ENCODE data around the gene KIF18B.

The KIF18B gene

DNA sequence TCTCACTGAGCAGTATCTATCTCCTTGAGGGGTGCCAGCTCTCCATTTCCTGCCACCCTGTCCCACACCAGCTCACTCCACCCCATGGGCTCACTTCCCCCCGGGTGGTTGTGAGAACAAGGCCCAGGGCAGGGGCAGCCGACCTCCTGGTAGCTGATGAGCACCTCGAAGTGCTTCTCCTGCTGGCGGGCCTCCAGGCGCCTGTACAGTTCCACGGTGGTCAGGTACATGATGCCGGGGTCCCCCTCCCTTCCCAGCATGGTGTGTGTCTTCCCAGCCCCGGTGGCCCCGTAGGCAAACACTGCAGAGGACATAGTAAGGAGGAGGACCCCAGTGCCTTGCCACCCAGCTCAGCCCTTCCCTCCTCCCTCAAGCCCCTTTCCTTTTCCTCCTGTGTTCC lies 12.5 kb downstream of the KIF18B start:
- no peak for DNase-seq (ENCODE audit: low read depth)

DNA sequence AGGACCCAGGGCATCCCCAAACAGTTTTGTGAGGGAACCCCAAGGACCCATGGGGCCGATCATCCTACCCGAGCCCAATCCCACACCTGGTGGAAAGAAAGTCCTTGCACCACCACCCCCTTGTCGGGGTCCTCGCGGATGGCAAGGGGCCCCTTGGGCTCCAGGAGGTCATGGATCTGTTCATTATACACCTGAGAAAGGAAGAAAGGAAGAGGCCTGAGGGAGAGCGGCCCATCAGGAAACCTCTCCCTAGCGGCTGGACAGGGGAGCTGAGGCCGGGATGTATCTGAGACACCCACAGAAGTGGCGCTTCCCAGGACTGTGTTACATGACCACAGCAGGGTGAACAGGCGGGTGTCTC lies 12.8 kb downstream of the KIF18B start:
- DNase-seq (ENCODE audit: low read depth): no peak

DNA sequence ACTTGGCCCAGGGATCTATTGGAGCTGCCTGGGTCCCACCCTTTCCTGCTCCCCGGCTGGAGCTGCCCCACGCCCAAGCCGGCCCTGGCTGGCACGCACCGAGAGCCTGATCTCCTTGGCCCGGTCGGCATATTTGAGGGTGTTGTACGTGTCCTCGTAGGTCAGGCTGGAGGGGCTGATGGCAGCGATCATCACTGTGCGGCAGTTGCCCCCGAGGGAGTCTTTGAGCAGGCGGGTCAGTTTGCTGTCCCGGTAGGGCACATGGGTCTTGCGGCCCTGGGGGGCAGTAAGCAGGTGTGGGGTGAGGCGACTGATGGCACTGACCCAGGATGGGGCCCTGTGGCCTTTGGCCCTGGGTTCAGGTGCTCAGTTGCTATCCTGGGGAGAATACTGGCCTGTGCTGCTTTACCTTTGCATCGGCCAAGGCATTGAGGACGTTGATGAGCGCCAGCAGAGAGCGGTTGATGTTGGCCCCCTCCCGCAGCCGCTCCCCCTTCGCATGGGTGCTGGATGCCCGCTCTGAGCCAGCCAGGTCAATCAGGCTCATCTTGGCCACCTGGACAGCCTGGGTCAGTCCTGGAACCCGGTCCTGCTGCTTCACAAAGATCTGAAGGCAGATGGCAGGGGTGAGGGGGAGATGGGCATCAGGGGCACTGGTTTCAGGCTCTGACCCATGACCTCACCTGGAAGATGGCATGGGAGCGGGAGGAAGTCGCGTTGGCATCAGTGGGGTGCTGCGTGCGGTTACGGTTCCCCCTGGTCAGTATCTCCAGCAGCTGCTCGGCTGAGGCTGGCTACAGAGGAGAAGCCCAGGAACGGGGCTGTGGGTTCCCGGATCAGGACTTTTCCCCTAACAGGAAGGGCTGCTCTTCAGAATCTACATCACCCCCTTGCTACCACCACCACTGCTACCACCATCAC lies 13.5 kb downstream of the KIF18B start:
- no peak for DNase-seq (ENCODE audit: low read depth)

DNA sequence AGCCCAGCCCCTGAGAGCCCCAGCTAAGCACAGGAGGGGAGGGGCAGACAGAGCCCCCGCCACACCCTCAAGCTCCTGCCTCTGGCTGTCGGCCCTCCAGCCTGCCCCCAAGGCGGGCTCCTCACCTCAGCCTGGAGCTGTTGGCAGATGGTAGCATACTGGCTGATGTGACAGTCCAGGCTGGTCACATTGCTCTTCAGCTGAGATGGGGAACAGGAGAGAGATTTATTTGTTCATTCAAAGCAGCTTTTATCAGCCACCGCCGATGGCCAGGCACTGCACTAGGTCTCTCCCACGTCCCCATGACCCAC lies 14.8 kb downstream of the KIF18B start:
- no peak for DNase-seq (ENCODE audit: low read depth)

DNA sequence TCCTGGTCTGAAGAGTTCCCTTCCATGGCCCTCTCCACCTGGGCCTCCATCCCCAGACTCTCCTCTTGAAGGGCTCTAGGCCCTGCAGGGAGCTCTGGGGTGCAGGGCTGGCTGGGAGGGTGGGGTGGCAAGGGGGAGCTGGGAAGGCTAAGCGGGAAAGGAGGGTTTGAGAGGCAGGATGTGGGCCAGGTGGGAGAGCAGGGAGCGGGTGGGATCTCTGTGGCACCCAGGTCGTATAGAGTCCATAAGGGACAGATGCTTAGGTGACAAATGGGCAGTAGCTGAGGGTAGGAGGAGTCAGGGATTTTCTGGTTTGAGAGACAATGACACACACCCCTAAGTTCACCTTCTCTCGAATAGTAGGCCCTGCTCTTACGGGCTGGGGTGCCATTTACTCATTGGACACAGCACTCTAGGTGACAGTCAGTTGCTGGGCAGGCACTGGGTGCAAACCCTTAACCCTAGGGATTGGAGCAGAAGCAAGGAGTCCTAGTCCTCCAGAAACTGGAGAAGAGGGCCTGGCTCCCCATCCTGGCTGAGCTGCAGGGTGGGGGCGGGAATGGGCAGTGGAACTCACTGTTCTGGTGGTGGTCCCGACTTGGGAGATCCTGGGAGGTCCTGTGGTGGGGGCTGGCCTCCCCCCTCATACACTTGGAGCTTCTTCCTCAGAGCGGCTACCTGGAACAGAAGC lies 15.3 kb downstream of the KIF18B start:
- DNase-seq (ENCODE audit: low read depth): no peak

DNA sequence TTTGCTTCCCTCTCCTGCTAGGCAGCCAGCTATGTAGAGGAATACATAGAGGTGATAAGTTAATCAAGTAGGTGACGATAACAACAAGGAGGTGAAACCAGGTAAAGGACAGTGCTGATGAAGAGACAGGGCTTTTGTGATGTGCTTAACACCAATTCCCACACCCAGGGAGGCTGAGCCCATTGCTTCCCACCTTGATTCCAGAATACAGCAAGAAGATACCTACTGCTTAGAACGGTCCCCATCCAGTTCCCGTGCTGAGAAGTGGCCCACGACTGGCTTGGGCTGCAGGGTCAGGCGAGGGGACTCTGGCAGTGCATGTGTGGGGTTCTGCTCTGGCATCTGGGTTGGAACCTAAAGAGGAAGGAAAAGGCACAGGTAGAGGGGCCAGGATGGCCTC lies 16.2 kb downstream of the KIF18B start:
- DNase-seq (ENCODE audit: low read depth): no peak

DNA sequence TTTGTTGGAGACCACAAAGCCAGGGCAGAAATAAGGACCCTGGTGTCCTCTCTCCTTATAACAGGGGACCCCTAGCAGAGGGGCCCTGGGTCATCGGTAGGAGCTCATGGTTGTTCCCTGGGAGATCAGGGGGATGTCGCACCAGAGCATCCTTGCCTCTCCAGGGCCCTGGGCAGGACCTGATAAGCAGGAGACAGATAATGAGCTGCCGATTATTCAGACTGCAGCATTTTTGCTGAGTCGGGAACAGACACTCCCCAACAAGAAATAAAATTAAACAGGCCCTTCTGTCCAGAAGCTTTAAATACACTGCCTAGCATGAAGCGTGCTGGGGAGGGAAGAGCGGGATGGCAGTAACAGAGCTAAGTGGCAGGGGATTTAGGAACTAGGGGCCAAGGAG lies 16.9 kb downstream of the KIF18B start:
- no peak for DNase-seq (ENCODE audit: low read depth)

DNA sequence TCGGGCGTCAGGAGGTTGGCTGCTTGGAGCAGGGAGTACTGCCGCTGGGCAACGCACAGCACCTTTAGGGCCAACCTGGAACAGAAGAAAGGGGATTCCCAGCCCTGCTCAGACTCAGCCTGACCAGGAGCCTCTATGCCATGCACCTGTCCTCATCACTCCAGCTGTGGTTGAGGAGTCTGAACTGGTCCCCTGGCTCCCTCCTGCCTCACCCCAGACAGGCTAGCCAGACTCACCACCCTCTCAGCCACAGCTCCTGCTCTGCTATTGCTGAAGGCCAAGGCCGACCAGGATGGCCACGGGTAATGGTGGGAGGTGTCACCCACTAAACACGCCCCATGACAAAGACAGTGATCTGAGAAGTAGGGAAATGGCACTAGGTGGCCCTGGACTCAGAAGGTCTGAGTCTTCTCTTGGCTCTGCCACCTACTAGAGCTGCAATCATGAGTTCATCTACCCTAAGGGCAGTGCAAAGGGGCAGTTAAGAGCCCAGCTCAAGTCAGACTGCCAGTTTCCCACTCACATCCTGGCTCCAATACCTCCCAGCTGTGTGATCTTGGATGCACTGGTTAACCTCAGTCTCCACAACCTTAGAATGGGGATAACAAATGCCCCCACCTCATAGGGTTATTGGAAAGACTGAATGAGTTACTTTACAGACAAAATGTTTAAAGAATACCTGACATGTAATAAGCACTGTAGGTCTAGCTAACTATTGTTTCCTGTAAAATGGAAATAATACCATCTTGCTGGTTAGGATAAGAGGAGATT lies 18.4 kb downstream of the KIF18B start:
- DNase-seq (ENCODE audit: low read depth): no peak

DNA sequence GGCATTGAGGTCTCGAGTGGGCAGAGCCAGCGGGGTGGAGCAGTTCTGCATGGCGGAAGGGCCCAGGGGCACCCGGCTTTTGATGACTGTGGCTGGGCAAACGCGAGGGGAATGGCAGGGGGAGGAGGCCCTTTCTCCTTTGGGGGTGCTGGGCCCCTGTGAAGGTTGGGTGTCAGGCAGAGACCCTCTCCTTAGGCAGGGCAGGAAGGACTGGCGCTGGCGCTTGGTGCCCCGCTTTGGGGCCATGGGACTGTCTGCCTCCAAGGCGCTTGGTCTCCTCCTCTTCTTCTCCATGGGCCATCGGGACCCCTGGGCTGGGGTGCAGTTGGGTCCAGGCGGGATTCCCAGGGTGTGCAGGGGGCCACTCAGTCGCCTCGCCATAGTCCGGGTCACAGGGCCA lies 19.4 kb downstream of the KIF18B start:
- DNase-seq (ENCODE audit: low read depth): no peak

DNA sequence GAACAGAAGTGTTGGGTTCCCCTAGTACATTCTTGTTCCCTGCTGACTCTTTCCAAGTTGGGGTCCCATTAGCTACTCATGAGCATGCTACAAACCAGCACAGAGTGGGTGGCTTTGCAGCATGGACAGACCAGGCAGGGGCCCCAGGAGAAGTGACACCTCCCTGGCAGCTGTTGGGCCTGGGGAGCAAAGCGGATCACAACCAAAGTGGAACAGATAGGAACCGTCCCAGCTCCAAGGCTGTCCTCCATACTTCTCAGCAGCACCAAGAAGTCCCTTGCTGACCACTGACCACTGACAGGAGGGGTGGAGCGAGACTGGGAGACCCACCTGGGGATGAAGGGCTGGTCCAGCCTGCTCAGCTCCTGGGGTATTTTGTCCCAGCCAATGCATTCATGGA lies 19.9 kb downstream of the KIF18B start:
- no peak for DNase-seq (ENCODE audit: low read depth)

DNA sequence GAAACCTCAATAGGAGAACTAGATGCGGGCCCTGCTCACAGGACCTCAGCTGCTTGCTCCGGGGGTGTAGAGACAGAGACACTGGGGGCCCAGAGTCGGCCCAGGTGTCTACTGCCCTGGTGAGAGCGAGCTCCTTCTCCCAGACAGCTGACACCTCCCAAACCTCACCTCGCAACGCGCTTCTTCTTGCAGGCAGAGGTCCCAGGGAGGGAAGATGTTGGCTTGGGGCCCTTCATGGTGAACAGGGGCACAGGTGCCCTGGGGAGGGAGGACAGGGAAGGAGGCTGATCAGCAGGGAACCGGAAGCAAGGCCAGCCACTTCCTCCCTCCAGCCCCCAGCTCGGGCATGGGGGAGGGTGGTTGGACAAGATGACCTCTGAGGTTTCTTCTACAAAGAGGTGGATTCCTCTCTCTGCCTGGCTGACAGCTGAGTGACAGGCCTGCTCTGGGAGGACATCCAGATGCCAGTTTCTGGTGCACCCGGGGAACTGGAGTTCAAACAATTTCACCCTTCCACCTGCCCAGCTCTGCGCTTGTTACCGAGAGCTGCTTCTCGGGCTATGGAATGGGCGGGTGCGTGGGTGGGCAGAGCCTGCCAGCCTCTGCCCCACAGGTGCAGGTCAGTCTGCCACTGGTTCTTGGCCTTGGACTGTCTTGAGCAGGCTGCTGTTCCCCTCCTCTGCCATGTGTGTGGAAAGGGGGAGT lies 20.6 kb downstream of the KIF18B start:
- no peak for DNase-seq (ENCODE audit: low read depth)

DNA sequence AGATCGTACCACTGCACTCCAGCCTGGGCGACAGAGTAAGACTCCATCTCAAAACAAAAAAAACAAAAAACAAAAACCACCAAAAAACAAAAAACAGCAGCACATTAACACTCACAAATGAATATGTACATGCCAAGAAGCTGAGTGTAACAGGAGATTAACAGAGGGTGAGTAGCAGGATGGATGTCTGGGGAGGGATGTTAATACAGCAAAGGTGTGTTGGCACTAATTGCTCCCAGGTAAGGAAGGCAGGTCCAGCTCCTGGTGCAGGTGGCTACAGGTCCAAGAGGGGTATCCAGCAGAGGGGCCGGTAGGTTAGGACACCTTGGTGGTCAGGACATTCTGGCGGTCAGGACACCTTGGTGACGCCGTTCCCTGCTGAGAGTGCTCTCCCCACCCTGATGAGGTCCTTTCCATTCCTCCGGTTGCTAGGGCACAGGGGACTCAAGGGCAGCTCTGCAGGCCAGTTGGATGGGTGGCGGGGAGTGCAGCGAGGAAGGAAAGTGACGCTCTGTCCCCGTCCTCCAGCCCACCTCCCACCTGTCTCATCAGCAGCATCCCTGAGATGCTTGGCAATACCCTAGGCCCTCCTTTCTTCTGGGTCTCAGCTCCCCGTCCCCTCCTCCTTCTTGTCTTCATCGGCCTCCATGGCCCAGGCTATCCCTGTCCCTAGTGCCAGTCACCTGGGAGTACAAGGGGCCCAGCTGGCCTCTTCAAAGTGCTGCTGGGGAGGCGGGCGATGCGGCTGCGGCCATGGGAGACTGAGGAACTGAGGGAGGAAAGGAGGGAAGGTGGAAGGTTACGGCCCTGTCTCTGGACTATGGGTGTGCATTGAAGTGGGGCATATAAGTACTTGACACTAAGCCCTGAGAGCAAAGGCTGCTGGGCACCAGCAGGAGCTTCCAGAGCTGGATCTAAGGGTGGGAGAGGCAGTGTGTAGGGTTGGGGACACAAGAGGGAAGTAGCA lies 21.6 kb downstream of the KIF18B start:
- no peak for DNase-seq (ENCODE audit: low read depth)

DNA sequence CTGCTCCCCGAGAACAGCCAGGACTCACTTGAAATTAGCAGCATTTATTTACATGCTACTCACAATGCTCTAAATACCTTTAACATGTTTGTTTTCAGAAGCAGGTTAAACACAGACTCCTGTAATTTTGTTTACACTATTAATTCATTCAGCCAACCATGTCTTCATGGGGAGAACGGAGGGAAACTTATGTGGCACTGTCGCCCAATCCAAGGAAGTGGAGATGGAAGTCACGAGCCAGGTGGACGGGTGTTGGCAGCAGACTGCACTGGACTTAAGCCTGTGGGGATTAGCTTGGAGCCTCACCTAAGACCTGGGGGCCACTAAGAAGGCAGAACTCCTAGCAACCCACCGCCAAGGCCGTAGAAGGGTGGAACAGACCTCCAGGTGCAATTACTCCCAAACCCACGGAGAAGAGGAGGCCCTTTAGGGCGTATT lies 23.4 kb downstream of the KIF18B start:
- DNase-seq (ENCODE audit: low read depth): no peak

DNA sequence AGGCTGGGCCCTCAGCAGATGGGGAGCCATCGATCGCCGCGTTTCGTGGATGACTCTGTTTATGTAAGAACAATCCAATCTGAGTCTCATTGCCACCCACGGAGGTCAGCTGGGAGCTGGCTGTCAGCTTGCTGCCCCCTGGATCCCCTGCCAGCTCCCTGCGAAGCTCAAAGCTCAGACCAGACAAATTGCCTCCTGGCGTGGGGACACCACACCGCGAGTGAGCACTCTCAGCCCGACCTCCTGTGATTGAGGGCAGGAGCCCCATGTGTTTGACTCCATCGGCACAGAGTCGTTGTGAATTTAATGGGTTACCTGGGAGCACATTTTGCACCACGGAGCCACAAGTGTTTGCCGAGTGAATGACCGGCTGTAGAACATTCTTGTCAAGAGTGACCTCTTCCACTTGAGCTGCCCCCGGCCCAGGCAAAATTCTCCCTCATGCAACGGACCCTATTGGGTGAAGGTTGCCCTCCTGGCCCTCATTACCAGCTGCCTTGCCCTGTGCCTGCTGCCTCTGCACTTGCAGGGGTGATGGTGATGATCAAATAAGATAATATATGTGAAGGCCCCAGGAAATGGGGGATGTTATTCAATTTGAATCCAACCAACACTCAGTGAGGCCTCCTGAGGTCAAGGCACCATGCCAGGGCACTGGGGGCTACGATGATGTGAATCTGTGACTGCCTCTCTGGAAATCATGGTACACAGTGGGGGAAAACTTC lies 24.7 kb downstream of the KIF18B start:
- DNase-seq (ENCODE audit: low read depth): no peak

DNA sequence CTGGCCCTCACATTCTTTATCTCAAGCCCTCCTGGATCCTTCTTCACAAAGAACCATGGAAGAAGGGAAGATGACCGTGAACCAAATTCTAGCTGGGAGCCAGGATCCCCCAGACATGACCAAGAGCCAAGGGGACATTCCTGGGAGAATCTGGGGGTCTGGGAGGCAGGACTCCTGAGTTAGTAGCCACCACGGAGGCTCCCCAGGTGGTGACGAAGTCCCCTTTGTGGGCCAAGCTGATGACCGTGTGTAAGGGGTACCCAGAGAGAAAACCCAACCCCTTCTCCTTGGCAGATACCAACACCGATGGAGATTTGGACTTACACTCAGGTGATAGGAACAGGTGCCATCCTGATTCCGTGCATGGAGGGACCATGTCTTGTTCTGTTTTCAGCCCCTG lies 25.4 kb downstream of the KIF18B start:
- DNase-seq (ENCODE audit: low read depth): no peak

DNA sequence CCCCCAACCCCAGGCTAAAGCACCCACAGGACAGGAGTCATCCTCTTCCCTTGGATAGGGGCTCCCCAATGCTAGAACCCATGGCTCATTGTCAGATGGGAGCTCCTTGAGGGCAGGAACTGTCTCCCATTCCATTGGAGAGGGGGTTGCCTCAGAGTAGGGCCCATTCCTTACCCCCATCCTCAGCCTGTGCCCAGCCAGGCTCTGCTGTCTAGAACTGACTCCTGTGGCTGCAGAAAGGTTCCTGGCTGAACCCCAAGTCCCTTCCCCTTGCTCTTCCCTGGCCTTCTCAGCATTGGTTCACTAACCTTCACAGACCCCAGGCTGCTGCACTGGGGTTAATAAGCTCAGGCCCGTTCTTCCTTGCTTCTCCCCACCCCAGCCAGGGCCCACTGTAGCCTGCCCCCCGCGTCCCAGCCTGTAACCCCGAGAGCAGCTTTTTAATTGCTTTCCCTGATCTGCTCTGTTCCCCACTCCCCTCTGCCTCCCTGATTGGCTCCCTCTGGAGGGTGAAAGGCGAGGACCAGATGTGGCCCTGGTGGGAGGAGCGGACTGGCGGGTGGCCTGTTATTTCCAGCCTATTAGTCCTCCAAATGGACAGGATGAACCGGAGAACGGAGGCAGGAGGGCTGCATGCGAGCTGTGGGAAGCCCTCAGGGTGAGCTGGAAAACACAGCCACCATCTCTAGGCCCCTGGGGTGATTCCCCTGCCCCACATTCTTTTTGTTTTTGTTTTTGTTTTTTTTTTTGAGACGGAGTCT lies 26.3 kb downstream of the KIF18B start:
- no peak for DNase-seq (ENCODE audit: low read depth)

DNA sequence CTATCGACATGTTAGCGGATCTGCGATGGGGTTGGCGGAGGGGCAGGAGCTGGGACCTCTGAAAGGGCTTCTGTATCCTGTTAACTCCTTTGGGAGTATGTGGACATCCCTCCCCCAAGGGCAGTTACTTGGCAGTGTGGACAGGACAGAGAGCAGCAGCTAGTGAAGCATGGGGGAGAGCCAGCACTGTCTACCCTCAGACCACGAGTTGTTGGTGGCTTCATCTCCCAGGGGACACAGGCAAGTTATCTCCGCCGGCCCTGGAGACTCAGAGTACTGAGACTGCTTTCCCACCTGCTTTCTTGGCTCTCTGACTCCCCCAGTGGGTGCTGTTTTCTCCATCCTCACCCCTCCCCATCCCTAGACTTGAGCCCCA lies 27.0 kb downstream of the KIF18B start:
- DNase-seq (ENCODE audit: low read depth): no peak

DNA sequence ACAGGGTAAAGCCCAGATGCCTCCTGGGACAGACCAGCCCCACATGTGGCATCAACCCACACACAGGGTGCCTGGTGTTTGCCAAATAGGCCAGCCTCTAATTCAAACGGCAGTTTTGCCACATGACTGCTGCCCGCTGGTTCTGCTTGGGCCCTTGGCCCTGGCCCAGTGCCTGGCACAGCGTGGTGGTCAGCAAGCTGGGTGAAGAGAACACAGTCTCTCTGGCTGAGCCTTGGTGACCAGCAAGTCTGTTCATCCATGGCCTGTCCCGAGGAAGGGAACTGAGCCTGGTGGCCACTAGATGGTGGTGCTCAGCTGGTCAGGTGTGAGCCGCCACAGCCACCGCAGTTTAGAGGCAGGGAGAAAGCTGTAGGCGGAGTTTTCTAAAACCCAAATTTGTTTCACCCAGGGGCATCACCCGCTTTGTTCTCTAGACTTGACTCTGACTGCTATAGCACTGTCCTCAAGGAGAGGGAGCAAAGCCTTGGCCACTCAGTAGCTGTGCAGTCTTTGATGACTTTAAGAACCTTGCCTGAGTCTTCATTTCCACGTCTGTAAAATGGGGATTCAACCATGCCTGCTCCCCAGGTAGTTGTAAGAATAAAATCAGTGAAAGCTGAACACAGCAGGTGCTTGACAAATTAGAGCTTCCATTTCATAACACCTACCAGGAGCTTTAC lies 27.5 kb downstream of the KIF18B start:
- DNase-seq (ENCODE audit: low read depth): peak; percentile 29

DNA sequence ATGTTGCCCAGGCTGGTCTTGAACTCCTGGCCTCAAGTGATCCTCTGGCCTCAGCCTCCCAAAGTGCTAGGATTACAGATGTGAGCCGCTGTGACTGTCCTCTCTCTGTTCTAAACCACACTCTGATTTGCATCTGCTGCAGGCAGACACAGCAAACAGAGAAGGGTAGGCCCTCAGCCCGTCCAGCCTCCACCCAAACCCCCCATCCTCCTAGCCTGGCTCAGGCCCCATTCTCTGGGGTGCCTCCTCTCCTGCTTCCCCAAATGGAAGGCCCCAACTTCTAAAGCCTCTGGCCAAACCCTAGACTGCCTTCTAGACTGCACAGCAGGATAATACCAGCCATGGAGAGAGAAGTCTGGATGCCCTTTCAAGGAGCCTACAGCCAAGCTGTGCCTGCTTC lies 28.2 kb downstream of the KIF18B start:
- DNase-seq (ENCODE audit: low read depth): no peak

All from stimulated activated CD8-positive, alpha-beta memory T cell treated with anti-CD3 and anti-CD28 coated beads, Interleukin-12 subunit alpha, Interleukin-12 subunit beta, amount 100 ng/mL, for 4 hours (primary cell).